Activated gamma-delta T cell treated with Interleukin-2 at 50 U/mL for 16 hours (primary cell): ENCODE results near the gene NPS.

Source experiments
- DNase-seq: peaks from one replicate; pipeline ENCODE4 v3.0.0-alpha.2; 2020

NPS gene

GRCh38 chr10:127563718-127564553 is 14.8 kb downstream of the NPS start:
- DNase-seq, result peak; percentile 6

DNA sequence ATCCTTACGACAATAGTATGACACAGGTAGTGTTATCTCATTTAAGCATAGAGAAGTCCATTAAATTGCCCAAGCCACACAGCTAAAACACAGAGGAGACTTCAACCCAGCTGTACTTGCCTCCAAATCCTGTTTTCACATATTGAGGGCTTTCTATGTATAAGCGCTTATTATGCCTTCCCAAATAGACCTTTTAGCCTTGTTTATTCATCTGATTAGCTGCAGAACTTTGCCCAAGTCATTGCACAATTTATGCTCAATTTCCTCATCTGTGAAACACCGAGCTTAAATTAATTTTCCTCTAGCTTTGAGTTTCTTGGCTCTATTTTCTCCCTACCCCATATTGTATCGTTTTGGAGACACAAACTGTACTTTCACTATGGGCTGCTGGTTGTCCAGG is 15.5 kb downstream of the NPS start:
- DNase-seq, result no peak

DNA sequence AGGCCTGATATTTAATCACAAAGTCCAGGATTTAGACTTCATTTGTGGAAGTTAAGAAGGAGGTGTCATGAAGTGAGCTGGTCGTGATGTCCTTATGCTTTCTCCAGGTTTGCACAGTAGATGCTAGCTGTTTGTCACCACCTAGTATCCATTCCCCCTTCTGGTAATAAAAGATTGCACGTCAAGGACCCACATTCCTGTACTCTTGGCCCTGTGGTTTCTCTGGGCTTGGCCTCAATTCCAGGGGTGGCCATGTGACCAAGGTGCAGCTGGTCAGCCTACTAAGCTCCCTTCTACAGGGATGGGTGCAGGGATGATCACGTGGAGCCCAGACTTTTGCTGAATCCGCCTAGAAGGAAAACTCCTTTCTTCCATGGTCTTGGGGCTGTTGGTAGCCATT is 16.5 kb downstream of the NPS start:
- DNase-seq, result no peak

DNA sequence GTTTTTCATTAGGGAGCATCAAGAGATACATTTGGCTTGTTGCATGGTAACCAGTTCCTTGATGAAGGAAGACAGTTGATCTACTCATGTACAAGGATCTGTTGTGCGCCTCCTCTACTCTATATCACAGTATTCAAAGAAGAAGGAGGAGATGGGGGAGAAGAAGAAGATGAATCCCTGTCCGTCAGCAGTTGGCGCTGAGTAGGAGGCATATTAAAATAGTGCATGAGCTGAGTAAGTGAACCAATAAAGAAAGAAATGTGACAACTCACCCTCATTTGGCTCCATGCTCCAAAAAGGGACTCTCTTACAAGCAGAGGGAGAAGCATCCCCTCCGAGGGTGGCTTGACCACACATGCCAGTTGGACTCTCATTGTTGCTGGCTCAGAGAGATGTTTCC is 20.1 kb downstream of the NPS start:
- no peak for DNase-seq

- no peak for DNase-seq
These were observed 20.9 kb downstream of the NPS start for GRCh38 chr10:127570036-127570435.

DNA sequence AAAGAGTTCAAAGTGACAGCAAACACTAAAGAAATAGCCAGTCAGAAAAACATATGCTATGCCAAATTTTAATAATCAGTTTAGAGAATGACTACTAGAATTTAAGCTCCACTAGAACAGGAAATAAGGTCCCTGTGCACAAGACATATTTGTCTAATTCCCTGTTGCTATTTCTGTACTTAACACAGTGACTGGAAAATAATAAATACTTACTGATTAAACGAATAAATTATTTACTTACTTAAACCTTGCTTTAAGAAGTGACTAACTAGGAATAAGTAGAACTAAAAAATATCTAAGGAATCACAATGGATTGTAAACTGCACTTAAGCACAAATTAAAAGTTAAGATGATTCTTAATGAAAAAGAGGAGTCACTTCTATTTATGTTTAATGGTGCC is 22.3 kb downstream of the NPS start:
- no peak for DNase-seq

DNA sequence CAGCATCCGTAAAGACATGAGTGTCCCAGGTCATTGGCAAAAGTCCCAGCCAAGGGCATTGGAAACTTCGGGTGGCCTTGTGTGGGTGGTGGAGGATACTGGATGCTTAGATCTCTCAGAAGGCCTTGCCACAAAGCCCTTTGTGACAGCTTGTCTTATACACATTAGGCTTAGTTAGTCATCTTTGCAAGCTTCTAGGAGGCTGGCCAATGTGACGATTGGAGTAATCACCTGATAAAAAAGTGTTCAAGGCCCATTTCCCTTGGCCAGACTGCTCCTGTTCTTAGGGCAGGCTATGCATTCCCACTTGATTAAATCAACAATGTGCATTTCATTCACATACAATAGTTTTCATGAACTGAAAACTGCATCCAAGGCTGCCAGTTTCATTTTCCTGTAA is 26.9 kb downstream of the NPS start:
- DNase-seq, result no peak

DNA sequence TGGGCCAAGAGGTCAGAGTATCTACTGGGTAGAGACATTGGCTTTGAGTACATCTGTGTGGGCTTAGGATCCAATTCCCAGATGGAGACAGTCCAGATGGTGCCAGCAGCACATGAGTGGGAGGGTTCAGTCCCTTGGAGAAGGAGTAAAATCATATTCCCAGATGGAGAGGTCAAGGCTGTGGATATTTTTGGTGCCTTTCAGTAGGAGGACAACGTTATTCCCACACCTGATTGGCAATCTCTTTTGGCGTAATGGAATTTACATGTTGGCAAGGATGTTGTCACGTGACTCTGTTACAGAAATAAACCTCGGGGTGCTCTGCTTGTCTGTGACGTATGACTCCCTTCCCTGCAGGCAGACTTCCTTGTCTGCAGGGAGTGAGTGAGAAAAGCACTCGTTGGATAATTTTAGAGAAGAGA is 27.6 kb downstream of the NPS start:
- no peak for DNase-seq

DNA sequence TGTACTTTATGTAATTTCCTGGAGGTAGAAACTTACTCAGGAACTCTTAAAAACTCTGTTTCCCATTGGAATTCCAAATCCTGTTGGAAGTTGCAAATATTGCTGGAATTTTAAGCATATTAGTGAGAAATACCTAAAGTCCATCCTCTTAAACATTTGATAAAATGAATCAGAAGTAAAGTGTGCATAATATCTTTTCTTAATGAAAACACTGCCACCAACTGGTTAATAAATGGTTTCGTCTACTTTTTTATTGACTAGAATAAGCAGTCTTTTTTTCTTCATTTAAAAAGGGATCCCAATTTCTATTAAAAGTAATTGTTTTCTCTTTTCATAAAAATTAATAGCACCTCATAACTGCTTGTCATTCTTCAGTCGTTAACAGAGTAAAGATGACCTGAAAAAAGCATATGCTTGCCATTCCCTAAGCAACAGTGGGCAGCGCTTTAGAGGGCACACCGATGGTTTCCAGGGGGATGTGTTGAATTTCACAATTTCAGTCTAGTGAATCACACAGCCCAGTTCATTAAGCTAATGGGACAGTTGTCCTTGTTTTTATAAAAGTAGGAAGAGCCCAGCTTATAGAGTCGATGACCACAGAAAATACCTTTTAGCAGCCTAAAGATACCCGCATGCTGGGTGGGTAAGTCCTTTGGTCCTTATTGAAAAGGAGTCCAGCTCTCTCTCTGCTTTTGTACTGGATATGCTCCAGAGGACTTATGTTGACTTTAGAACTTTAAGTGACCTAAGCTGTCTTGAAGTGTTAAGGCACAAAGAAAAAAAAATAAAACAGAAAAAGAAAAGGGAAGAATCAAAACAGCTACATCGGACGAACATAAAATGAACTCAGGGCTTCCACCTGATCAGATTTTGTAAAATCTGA is 28.5 kb downstream of the NPS start:
- DNase-seq, result no peak

GRCh38 chr10:127578259-127578960 is 29.3 kb downstream of the NPS start:
- DNase-seq, result no peak

- DNase-seq, result no peak
These were observed 29.8 kb downstream of the NPS start for GRCh38 chr10:127578961-127579305.

- no peak for DNase-seq
These were observed 30.5 kb downstream of the NPS start for GRCh38 chr10:127579640-127580039.

- DNase-seq, result no peak
These were observed 31.7 kb downstream of the NPS start for GRCh38 chr10:127580822-127581221.

- DNase-seq, result no peak
These were observed 36.5 kb downstream of the NPS start for GRCh38 chr10:127585519-127586023.

GRCh38 chr10:127587668-127588365 is 38.7 kb downstream of the NPS start:
- DNase-seq, result no peak

DNA sequence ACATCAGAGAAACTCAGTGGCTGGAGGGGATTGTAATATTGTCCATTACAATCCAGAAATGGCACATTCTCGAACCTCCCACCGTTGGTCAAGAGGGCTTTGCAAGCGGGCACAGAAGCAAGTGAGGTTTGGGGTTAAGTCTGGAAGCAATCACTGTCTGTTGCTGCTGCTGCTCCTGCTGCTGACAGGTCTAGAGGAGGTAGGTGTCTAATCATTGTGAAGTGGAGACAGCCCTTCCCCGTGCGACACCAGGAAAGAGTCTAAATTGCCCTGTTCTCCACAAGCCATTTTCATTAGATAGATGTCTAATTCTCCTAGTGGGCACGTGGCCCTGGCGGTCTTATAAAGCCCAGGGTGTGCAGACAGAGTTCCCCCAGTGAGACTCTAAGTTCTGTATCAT is 43.5 kb downstream of the NPS start:
- DNase-seq, result no peak

- no peak for DNase-seq
These were observed 51.4 kb downstream of the NPS start for GRCh38 chr10:127600479-127600878.
